PC-3 (cell line): ENCODE data around the gene GPR89B. TPM values are rescaled to one million over a fixed set of nuclear protein-coding genes. Genes with fewer than 3 reads are reported as not detected.
"Not testable (repeated sequence)": the region's sequence is repeated elsewhere in the genome, so short reads cannot be mapped to it uniquely, and the experiment has no call there.

Experiments
- ATAC-seq: fragments of 200-7000 bp; cut with Tn5 transposase; 2 replicates; pipeline ENCODE4 v1.9.1; 2020; ENCODE audit warnings: mild to moderate bottlenecking, moderate library complexity
- BruUV-seq: library from RNA; stranded (reverse); fragments of 400-500 nt; replicated peaks from 2 replicates; lab custom pipeline; 2021; lab: Mats Ljungman, UMichigan
- CTCF ChIA-PET: fragments of 300-600 bp; sonication (Branson Sonifier 250); formaldehyde crosslinking; loops from one replicate; lab custom pipeline; 2022; ENCODE audit warnings: antibody characterized with exemption; lab: Charles Lee
- POLR2A ChIA-PET: fragments of 300-600 bp; sonication (Branson Sonifier 250); formaldehyde crosslinking; loops from one replicate; lab custom pipeline; 2022; ENCODE audit warnings: antibody characterized with exemption; ENCODE audit not compliant: unreplicated experiment; lab: Charles Lee
- DNase-seq: peaks from one replicate; pipeline ENCODE4 v3.0.0-alpha.2; 2015
- H2AFZ ChIP-seq: fragments of 300-600 bp; sonication (generic); 2 replicates; pipeline ENCODE4 v1.6.0; 2016; ENCODE audit warnings: antibody characterized with exemption, low read length
- H3F3A ChIP-seq: fragments of 300-600 bp; sonication (generic); one replicate; pipeline ENCODE4 v1.6.0; 2017; ENCODE audit warnings: antibody characterized with exemption, low read length, control low read depth, mild to moderate bottlenecking; ENCODE audit not compliant: unreplicated experiment
- H3K27ac ChIP-seq: fragments of 300-600 bp; sonication (generic); 2 replicates; pipeline ENCODE4 v1.5.1; 2016; ENCODE audit warnings: mild to moderate bottlenecking, low read length
- H3K27me3 ChIP-seq: fragments of 300-600 bp; sonication (generic); 2 replicates; pipeline ENCODE4 v1.6.1; 2016; ENCODE audit warnings: low read length, mixed read lengths
- H3K36me3 ChIP-seq: fragments of 300-600 bp; sonication (generic); 2 replicates; pipeline ENCODE4 v1.6.1; 2016; ENCODE audit warnings: low read depth, mixed run types, low read length, mixed read lengths
- H3K4me1 ChIP-seq: fragments of 300-600 bp; sonication (generic); 2 replicates; pipeline ENCODE4 v1.5.1; 2016; ENCODE audit warnings: low read length; ENCODE audit not compliant: insufficient read depth
- H3K4me2 ChIP-seq: fragments of 300-600 bp; sonication (generic); 2 replicates; pipeline ENCODE4 v1.6.0; 2016; ENCODE audit warnings: low read length
- H3K4me3 ChIP-seq: fragments of 300-600 bp; sonication (generic); 2 replicates; pipeline ENCODE4 v1.5.1; 2016; ENCODE audit warnings: mild to moderate bottlenecking, low read length, mixed read lengths
- H3K79me2 ChIP-seq: fragments of 300-600 bp; sonication (generic); 2 replicates; pipeline ENCODE4 v1.6.1; 2017; ENCODE audit warnings: low read length, mixed read lengths
- H3K9ac ChIP-seq: fragments of 300-600 bp; sonication (generic); 2 replicates; pipeline ENCODE4 v1.6.0; 2016; ENCODE audit warnings: mild to moderate bottlenecking, low read length
- H3K9me2 ChIP-seq: fragments of 300-600 bp; sonication (generic); replicated peaks from 2 replicates; pipeline ENCODE4 v1.6.1; 2016; ENCODE audit warnings: mixed run types, low read length, mixed read lengths
- H3K9me3 ChIP-seq: fragments of 300-600 bp; sonication (generic); 2 replicates; pipeline ENCODE4 v1.6.1; 2016; ENCODE audit warnings: low read length, mixed read lengths
- H4K20me1 ChIP-seq: fragments of 300-600 bp; sonication (generic); 2 replicates; pipeline ENCODE4 v1.6.1; 2016; ENCODE audit warnings: low read length, mixed read lengths
- intact Hi-C: fragments of 100-400 bp; cut with micrococcal nuclease; formaldehyde crosslinking; loops from 2 replicates; pipeline ENCODE4 v1.9.0; 2023
- total RNA-seq: library from RNA; depleted of rRNA; stranded (reverse); fragments of >200 nt; gene quantifications from 2 replicates; pipeline ENCODE4 v1.2.3, GENCODE V29; 2014

GPR89B gene
- total RNA-seq, 1 experiment from 2014 or later, result 23.4 TPM

GRCh38 chr1:147978896-147979651 is 50.9 kb downstream of the GPR89B start:
- peak; percentile 4 for DNase-seq
- CTCF ChIA-PET, H3K4me3 ChIP-seq, H3K36me3 ChIP-seq, BruUV-seq, ATAC-seq, H3F3A ChIP-seq, H3K9ac ChIP-seq, H3K27ac ChIP-seq, H3K27me3 ChIP-seq, H3K9me3 ChIP-seq, intact Hi-C loops, H3K79me2 ChIP-seq, POLR2A ChIA-PET, H3K4me2 ChIP-seq, H4K20me1 ChIP-seq, H3K9me2 ChIP-seq, H2AFZ ChIP-seq, H3K4me1 ChIP-seq: not testable (repeated sequence)

- H3K36me3 ChIP-seq, H3F3A ChIP-seq, POLR2A ChIA-PET, intact Hi-C loops, ATAC-seq, H3K9me2 ChIP-seq, H4K20me1 ChIP-seq, H3K9me3 ChIP-seq, H3K4me3 ChIP-seq, DNase-seq, H3K9ac ChIP-seq, BruUV-seq, H2AFZ ChIP-seq, CTCF ChIA-PET, H3K79me2 ChIP-seq, H3K4me1 ChIP-seq, H3K4me2 ChIP-seq, H3K27ac ChIP-seq, H3K27me3 ChIP-seq: not testable (repeated sequence)
These were observed 57.2 kb downstream of the GPR89B start for GRCh38 chr1:147985374-147985773.

- H3K36me3 ChIP-seq, H3K4me2 ChIP-seq, H3K4me3 ChIP-seq, H2AFZ ChIP-seq, H3K9ac ChIP-seq, H4K20me1 ChIP-seq, intact Hi-C loops, H3F3A ChIP-seq, BruUV-seq, H3K79me2 ChIP-seq, H3K27ac ChIP-seq, H3K4me1 ChIP-seq, H3K9me2 ChIP-seq, CTCF ChIA-PET, ATAC-seq, POLR2A ChIA-PET, DNase-seq, H3K9me3 ChIP-seq, H3K27me3 ChIP-seq: not testable (repeated sequence)
These were observed 59.7 kb downstream of the GPR89B start for GRCh38 chr1:147987893-147988292.

GRCh38 chr1:147992916-147993315 is 64.7 kb downstream of the GPR89B start:
- H3K4me1 ChIP-seq, CTCF ChIA-PET, H3K79me2 ChIP-seq, H3K9me3 ChIP-seq, H3K9ac ChIP-seq, intact Hi-C loops, H3F3A ChIP-seq, POLR2A ChIA-PET, H3K4me2 ChIP-seq, H3K36me3 ChIP-seq, H3K27ac ChIP-seq, DNase-seq, H4K20me1 ChIP-seq, H3K9me2 ChIP-seq, H3K4me3 ChIP-seq, H3K27me3 ChIP-seq, ATAC-seq, H2AFZ ChIP-seq: not testable (repeated sequence)
- BruUV-seq, result TSS peak; percentile 25

- H4K20me1 ChIP-seq, POLR2A ChIA-PET, ATAC-seq, intact Hi-C loops, DNase-seq, H3K4me2 ChIP-seq, H3K9ac ChIP-seq, H3K36me3 ChIP-seq, H3K9me3 ChIP-seq, H3F3A ChIP-seq, H3K27me3 ChIP-seq, H3K79me2 ChIP-seq, H3K9me2 ChIP-seq, H3K27ac ChIP-seq, CTCF ChIA-PET, H3K4me3 ChIP-seq, H2AFZ ChIP-seq, BruUV-seq, H3K4me1 ChIP-seq: not testable (repeated sequence)
These were observed 65.2 kb downstream of the GPR89B start for GRCh38 chr1:147993400-147993799.

- CTCF ChIA-PET, ATAC-seq, H3K9ac ChIP-seq: not testable (repeated sequence)
These were observed 65.8 kb downstream of the GPR89B start for GRCh38 chr1:147993825-147994615.

More at GRCh38 chr1:147993825-147994615, 65.8 kb downstream of the GPR89B start:
- H2AFZ ChIP-seq, intact Hi-C loops, H3K4me3 ChIP-seq, H3K9me3 ChIP-seq, H3K27ac ChIP-seq, H3K79me2 ChIP-seq, BruUV-seq, H3F3A ChIP-seq, POLR2A ChIA-PET, DNase-seq, H3K4me2 ChIP-seq, H3K36me3 ChIP-seq, H3K4me1 ChIP-seq, H4K20me1 ChIP-seq, H3K9me2 ChIP-seq, H3K27me3 ChIP-seq: not testable (repeated sequence)
